HL-60 (cell line): ENCODE results near the gene SLC5A5.

ENCODE experiments used
- POLR2AphosphoS5 ChIP-seq: IDR thresholded peaks from 2 replicates; pipeline ENCODE4 v1.6.1; 2012; ENCODE audit warnings: low read depth
- SPI1 ChIP-seq: IDR thresholded peaks from 2 replicates; pipeline ENCODE4 v1.6.1; 2012; ENCODE audit warnings: low read depth, mild to moderate bottlenecking, borderline replicate concordance
- TF ChIP-seq, protein P1 (sequence below): IDR thresholded peaks from one replicate; pipeline ENCODE4 v1.5.1; 2011; ENCODE audit warnings: low read length, control low read depth, inconsistent platforms; ENCODE audit not compliant: insufficient read depth
- TF ChIP-seq, protein P2 (sequence below): IDR thresholded peaks from 2 replicates; pipeline ENCODE4 v1.6.1; 2012; ENCODE audit warnings: low read depth; ENCODE audit not compliant: insufficient replicate concordance

DNA sequence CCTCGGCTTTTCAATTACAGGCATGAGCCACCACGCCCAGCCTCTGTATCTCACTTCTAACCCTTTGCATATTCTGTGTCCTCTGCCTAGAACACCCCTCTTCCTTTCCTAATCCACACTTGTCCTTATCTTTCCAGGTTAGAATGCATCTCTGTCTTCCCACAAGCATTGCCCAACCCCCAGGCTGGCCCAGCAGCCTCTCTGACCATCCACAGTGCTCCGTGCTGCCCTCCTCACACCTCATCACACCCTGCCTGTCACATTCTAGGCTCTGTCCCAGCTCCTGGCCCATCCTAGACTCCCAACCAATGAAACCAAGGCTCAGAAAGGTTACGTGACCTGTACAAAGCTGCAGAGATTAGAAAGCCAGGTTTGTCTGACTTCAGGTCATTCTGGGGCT lies 35.2 kb upstream of the SLC5A5 start:
- TF ChIP-seq, protein P1, sequence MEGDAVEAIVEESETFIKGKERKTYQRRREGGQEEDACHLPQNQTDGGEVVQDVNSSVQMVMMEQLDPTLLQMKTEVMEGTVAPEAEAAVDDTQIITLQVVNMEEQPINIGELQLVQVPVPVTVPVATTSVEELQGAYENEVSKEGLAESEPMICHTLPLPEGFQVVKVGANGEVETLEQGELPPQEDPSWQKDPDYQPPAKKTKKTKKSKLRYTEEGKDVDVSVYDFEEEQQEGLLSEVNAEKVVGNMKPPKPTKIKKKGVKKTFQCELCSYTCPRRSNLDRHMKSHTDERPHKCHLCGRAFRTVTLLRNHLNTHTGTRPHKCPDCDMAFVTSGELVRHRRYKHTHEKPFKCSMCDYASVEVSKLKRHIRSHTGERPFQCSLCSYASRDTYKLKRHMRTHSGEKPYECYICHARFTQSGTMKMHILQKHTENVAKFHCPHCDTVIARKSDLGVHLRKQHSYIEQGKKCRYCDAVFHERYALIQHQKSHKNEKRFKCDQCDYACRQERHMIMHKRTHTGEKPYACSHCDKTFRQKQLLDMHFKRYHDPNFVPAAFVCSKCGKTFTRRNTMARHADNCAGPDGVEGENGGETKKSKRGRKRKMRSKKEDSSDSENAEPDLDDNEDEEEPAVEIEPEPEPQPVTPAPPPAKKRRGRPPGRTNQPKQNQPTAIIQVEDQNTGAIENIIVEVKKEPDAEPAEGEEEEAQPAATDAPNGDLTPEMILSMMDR: no peak
- TF ChIP-seq, protein P2, sequence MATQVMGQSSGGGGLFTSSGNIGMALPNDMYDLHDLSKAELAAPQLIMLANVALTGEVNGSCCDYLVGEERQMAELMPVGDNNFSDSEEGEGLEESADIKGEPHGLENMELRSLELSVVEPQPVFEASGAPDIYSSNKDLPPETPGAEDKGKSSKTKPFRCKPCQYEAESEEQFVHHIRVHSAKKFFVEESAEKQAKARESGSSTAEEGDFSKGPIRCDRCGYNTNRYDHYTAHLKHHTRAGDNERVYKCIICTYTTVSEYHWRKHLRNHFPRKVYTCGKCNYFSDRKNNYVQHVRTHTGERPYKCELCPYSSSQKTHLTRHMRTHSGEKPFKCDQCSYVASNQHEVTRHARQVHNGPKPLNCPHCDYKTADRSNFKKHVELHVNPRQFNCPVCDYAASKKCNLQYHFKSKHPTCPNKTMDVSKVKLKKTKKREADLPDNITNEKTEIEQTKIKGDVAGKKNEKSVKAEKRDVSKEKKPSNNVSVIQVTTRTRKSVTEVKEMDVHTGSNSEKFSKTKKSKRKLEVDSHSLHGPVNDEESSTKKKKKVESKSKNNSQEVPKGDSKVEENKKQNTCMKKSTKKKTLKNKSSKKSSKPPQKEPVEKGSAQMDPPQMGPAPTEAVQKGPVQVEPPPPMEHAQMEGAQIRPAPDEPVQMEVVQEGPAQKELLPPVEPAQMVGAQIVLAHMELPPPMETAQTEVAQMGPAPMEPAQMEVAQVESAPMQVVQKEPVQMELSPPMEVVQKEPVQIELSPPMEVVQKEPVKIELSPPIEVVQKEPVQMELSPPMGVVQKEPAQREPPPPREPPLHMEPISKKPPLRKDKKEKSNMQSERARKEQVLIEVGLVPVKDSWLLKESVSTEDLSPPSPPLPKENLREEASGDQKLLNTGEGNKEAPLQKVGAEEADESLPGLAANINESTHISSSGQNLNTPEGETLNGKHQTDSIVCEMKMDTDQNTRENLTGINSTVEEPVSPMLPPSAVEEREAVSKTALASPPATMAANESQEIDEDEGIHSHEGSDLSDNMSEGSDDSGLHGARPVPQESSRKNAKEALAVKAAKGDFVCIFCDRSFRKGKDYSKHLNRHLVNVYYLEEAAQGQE: no peak
- TF ChIP-seq POLR2AphosphoS5 (no peak), SPI1 (no peak)
